T follicular helper cell (primary cell): ENCODE data around the gene CCDC18.

Experiments used
- DNase-seq: peaks from one replicate; pipeline ENCODE4 v3.0.0-alpha.2; 2020; ENCODE audit warnings: low read depth

Gene CCDC18

DNA sequence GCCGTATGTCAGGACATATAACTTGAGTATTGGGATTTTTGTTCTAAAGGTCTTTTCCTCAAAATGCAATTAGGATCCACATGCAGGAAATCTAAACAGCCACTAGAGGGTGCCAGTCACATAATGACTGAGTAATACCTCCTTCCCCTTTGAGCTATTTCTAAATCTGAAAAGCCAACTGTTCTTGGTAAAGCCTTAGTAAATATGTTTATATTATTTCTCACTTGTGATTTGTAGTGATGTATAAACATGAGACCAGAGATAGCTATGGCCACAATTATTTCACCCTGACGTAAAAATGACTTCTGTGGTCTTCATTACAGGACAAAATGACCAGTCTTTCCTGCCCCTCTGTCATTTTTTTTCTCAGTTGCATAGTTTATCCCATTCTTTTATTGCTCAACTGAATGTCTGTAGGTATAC lies 124.2 kb downstream of the CCDC18 start:
- peak; percentile 30 for DNase-seq

DNA sequence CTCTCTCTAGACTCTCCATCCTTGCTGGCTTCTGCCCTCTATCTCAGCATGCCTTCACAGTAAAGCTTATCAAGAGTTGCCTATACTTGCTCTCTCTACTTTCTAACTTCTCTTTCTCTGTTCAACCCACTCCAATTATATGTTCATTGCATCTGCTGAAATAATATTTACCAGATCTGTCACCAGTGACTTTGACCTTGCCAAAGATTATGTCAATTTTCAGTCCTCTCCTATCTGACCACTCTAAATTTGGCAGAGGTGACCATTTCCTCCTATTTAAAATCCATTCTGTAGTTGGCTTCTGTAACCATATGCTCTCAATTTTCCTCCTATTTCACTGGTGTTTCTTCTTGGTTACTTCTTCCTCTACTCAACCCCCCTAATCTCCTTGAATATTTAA lies 126.4 kb downstream of the CCDC18 start:
- DNase-seq: no peak

DNA sequence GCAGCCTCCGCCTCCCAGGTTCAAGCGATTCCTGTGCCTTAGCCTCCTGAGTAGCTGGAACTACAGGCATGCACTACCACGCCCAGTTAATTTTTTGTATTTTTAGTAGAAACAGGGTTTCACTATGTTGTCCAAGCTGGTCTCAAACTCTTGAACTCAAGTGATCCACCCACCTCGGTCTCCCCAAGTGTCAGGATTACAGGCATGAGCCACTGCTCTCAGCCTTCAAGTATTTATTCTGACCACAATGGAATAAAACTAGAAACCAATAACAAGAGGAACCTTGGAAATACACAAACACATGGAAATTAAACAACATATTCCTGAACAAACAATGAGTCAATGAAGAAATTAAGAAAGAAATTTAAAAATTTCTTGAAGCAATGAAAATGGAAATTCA lies 132.5 kb downstream of the CCDC18 start:
- no peak for DNase-seq

DNA sequence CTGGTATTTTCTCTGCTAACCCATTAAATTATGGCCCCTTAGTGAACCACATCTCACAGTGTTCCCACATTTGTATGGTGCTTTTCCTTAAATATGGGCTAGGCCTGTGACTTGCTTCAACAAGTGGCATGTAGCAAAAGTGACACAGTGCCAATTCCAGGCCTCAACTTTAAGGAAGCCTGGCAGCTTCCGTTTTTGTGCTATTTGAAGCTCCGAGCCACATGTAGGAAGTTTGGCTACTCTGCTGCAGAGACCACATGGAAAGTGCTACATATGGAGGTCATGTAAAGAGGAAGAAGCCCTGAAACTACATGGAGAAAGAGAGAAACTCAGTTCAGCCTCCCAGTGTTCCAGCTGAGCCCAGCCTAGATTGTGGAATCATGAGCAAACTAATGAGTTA lies 136.7 kb downstream of the CCDC18 start:
- DNase-seq: no peak

DNA sequence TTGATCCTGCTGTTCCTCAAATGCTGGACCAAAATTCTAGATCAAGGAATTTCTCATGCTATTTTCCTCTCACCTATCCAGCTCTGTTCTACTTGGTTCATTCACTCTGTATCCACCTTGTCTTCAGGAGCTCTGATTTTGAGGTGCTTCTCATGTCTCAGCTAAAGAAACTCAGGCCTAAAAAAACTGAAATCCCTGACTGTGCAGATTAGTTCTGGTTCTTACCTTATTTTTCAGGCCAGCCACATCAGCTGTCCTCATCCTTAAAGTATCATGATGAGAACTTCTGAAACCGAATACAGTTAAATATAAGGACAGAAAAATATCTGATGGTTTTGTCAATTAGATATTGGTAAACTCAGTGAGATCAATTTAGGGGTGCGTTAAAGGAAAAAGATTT lies 137.4 kb downstream of the CCDC18 start:
- no peak for DNase-seq

DNA sequence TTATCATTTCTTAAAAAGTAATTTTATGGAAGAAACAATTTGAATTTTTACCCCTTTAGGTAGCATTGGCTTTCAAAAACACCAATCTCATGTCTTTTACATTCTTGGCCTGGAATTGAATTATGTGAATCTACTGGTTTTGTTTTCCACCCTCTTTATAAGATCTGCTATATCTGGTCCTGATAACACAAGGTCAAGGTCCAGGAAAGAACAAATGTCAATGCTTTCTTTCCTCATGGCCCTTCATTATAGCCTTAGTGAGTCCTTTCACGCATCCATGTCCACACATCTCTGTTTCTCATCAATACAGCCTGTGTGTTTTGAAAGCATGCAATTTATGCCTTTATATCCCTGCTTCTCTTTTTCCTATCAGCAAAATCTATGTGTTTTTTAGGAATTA lies 141.2 kb downstream of the CCDC18 start:
- no peak for DNase-seq

DNA sequence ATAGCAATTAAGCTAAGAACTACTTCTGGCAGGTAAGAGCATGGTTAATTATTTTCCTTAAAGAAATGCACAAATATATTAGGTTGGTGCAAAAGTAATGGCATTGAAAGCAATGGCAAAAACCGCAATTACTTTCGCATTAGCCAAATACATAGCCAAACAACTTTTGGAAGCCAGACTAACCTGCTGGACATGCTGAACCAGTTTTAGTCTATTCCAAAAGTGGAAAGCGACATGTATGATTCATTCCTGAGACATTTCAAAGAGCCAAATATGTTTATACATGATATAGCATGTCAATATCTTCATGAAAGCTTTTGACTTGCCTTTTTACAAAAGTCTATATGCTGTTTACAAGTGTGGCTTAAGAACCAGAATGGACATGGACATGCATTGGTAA lies 141.8 kb downstream of the CCDC18 start:
- no peak for DNase-seq

DNA sequence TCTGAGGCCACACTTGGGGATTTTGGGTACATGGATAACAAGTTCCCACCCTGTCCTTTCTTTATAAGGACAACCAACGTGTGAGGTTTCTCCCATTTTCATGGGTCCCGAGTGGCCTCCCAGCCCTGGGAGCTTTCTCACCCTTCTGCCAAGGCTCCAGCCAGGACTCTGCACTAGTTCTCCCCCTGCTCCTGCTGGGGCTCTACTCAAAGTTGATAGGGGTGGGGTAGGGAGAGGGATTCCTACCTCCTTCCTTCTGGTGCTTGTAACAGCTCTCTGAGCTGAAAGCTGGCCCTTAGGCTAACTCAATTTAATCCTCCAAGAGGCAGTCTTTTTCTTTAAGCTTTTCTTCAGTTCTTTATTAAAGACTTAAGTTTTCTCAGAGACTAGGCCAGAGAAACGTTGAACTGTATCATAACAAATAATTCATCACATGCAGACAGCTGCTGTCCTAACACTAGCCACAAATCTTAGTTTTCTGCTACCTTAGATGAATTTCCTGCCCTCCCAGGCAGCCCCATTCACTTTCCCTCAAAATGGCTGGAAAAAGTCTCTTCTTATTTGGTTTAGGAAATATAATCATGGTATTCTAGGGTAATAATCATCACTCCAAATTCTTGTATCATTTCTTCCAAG lies 142.8 kb downstream of the CCDC18 start:
- no peak for DNase-seq

DNA sequence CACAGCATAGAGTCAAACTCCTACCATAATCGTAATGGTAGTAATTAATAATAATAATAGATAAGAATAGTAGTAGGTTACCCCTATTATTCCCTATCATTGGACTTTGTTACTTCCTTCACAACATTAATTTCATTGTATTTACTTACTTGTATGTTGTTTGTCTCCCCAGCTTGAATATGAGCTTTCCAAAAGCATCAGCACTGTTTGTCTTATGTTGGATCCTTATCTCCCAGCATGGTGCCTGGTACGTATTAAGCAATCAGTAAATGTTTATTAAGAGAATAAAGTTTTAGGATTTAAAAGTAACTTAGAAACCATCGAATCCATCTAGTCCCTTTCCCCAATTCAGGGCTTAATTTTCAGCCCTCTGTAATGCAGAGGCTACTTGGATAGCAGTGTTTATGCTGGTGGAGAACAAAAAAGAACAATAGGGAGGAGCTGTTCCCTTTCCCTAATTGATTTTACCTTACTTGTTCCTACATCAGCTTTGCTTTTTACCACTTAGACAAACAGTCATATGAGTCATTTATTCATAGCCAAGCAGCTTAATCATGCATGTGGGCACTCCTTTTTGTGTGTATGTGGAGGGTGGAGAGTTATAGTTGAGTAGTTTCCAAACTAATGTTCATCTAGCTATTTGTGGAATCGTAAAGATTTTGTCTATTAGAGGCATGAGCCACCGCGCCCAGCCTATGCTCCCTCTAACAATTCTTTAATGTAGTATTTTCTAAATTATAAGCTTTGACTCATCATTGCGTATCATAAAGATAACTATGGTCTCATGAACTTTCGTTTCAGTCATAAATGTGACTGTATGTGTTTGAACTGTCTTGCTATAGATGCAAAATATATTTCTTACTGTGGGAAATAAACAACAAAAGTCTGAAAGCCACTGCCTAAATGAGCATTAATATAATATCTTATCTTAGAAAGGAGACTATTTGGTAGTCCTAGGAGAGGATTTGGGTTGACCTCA lies 144.3 kb downstream of the CCDC18 start:
- no peak for DNase-seq
